ENCODE results near the gene MAD1L1. TPM values are rescaled to one million over a fixed set of nuclear protein-coding genes. Genes with fewer than 3 reads are reported as not detected.

MAD1L1 gene
- total RNA-seq, 4 donors from 2014 or later: 60.3 to 149 (median 73.7) TPM

DNA sequence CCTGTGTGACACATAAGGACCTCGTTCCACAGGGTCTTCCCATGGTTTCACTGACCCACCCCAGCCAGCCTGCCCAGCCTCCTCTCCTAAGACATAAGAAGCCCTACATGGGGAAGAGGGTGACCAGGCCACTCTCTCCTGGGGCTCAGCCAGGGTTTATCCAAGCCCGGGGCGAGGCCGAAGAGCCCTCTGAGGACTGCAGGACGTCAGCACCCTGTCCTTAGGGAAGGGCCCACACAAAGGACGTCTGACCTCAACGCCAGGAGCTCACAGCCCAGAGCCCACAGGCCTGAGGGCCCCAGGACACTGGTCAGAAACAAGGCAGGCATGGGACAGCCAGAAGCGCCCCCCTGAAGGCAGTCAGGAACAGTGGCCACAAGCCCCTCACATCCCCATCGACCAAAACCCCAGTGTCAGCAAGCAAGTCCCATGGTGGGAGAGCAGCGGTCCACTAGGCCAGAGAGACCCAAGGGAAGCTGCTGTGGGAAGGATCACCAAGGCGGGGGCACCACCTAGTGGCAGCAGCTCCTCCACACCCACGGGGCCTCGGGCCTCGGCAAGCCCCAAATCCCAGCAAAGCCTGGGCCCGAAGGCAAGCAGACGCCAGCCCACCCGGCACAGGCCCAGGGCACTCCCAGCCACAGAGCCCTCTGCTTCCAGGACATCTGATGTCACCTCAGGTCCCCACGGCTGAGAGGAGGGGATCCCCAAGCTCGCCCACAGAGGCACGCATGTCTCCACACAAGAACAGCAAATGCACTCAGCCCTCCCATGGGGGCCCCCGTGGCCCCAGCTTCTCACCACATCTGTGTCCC lies 23.4 kb downstream of the MAD1L1 start:
- peaks cover 0 to 13% (median 0%) of the 10 kb centered on the region in 4 donors for H3K4me1 ChIP-seq
- no peaks in the 10 kb centered on the region for H3K27me3 ChIP-seq
- TF ChIP-seq EP300 (IDR thresholded peaks at IDR 0.05): no peak
- TF ChIP-seq, protein P1, sequence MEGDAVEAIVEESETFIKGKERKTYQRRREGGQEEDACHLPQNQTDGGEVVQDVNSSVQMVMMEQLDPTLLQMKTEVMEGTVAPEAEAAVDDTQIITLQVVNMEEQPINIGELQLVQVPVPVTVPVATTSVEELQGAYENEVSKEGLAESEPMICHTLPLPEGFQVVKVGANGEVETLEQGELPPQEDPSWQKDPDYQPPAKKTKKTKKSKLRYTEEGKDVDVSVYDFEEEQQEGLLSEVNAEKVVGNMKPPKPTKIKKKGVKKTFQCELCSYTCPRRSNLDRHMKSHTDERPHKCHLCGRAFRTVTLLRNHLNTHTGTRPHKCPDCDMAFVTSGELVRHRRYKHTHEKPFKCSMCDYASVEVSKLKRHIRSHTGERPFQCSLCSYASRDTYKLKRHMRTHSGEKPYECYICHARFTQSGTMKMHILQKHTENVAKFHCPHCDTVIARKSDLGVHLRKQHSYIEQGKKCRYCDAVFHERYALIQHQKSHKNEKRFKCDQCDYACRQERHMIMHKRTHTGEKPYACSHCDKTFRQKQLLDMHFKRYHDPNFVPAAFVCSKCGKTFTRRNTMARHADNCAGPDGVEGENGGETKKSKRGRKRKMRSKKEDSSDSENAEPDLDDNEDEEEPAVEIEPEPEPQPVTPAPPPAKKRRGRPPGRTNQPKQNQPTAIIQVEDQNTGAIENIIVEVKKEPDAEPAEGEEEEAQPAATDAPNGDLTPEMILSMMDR (IDR thresholded peaks at IDR 0.05): peak; percentile 49 to 93 (median 75)
- H3K4me3 ChIP-seq: no peak overlapping the region
- DNase-seq (ENCODE audit: low spot score in 2 of 2): peak; percentile 52 to 69
- no peak overlapping the region for H3K27ac ChIP-seq
- peaks cover 0 to 73% (median 0%) of the 10 kb centered on the region in 3 donors for H3K36me3 ChIP-seq
- H3K9me3 ChIP-seq: no peaks in the 10 kb centered on the region
- WGBS, 2 donors: 45 to 58% methylated on average over 18 of the region's 21 CpGs

DNA sequence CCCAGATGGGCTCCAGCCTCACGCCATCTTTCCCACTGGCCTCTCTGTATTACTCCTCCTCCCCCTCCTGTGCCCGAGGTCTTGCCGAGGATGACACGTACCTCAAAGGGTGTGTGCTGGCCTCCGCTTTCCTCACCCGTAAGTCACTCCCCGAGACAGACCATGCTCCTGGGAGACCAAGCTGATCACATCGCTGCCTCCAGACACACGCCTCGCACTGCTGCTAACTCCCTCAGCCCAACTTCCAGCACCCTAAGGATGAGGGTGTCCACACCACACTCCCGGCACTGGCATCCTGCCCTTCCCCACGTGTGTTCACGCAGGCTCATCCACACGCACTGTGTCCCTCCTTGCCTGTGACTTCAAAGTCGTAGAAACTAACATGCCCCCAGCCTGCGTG lies 24.0 kb downstream of the MAD1L1 start:
- DNase-seq (ENCODE audit: low spot score in 2 of 2): no peak
- H3K4me1 ChIP-seq: peaks cover 0 to 18% (median 0%) of the 10 kb centered on the region in 4 donors

DNA sequence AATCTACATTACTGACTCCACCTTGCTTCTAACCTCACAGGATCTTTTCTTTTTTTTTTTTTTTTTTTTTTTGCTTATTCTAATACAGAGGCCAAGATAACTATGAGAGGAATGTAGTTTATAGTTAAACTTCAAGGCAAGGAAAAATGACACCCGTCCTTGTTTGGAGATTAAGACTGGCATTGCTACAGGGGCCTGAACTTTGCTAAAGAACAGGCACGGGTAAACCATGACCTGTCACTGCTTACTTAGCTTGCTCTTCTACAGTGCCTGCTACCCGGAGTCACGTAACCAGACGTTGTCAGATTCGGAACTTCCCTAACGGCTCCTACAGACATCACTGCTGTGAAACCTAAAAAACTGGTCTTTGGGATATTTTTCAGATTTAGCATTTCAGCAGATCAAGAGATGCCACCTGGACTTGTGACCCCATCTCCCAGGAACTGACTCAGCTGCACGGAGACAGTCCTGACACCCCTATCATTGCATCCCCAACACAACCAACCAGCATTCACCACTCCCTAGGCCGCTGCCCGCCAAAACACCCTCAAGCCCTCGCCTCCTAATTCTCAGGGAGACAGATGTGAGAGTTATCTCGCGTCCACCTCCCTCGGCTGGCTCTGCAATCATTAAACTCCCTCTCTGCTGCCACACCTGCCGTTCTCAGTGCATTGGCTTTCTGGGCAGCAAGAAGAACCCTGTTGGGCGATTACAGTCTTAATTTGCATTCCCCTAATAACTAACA lies 27.5 kb downstream of the MAD1L1 start:
- TF ChIP-seq, protein P1 (IDR thresholded peaks at IDR 0.05): no peak
- TF ChIP-seq EP300 (IDR thresholded peaks at IDR 0.05): no peak
- TF ChIP-seq POLR2A (IDR thresholded peaks at IDR 0.05): no peak
- DNase-seq (ENCODE audit: low spot score in 2 of 2): no peak
- Histone ChIP-seq H3K9me3 (no peaks in the 10 kb centered on the region), H3K4me3 (no peak overlapping the region), H3K27me3 (no peaks in the 10 kb centered on the region), H3K27ac (no peak overlapping the region), H3K4me1 (peaks cover 0 to 18% (median 0%) of the 10 kb centered on the region in 4 donors), H3K36me3 (peaks cover 0 to 52% (median 0%) of the 10 kb centered on the region in 3 donors)
- 78 to 88% methylated on average over 16 of the region's 16 CpGs for WGBS, 2 donors

More for the DNA sequence above, 24.0 kb downstream of the MAD1L1 start:
- 85 to 89% methylated on average over 16 of the region's 16 CpGs for WGBS, 2 donors
- H3K36me3 ChIP-seq: peaks cover 0 to 67% (median 0%) of the 10 kb centered on the region in 3 donors
- no peak overlapping the region for H3K4me3 ChIP-seq
- no peak overlapping the region for H3K27ac ChIP-seq
- TF ChIP-seq POLR2A (IDR thresholded peaks at IDR 0.05): no peak
- TF ChIP-seq, protein P1 (IDR thresholded peaks at IDR 0.05): no peak
- TF ChIP-seq EP300 (IDR thresholded peaks at IDR 0.05): no peak
- no peaks in the 10 kb centered on the region for H3K27me3 ChIP-seq
- H3K9me3 ChIP-seq: no peaks in the 10 kb centered on the region

DNA sequence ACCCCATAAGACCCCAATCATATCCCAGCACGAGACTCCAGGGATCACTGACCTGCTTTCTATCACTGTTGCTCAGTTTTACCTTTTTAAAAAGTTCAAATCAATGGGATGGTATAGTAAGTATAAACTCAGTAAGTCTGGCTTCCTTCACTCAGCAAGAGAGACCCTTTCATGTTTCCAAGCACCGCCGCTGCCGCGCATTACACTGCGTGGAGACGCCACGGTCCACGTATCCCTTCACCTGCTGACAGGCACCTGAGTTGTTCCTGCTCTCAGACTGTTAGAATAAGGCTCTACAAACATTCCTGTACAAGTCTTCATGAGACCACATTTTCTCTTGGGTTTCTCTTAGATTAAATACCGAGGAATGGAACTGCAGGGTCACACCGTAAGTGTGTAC lies 28.3 kb downstream of the MAD1L1 start:
- Histone ChIP-seq H3K36me3 (peaks cover 0 to 58% (median 0%) of the 10 kb centered on the region in 3 donors), H3K27me3 (no peaks in the 10 kb centered on the region), H3K9me3 (no peaks in the 10 kb centered on the region), H3K27ac (no peak overlapping the region), H3K4me3 (no peak overlapping the region), H3K4me1 (peaks cover 0 to 12% (median 0%) of the 10 kb centered on the region in 4 donors)
- WGBS, 2 donors: 94% methylated on average over 11 of the region's 11 CpGs
- TF ChIP-seq EP300 (IDR thresholded peaks at IDR 0.05): no peak
- no peak for TF ChIP-seq POLR2A (IDR thresholded peaks at IDR 0.05)
- TF ChIP-seq, protein P1 (IDR thresholded peaks at IDR 0.05): no peak
- DNase-seq (ENCODE audit: low spot score in 2 of 2): no peak
